Hepatic stellate cell (primary cell): ENCODE measurements around the gene TMEM164.
"Not testable (repeated sequence)": the region's sequence is repeated elsewhere in the genome, so short reads cannot be mapped to it uniquely, and the experiment has no call there.

Source experiments
- DNase-seq: peaks from one replicate; pipeline ENCODE4 v3.0.0; 2011; ENCODE audit warnings: low spot score

TMEM164 gene

DNA sequence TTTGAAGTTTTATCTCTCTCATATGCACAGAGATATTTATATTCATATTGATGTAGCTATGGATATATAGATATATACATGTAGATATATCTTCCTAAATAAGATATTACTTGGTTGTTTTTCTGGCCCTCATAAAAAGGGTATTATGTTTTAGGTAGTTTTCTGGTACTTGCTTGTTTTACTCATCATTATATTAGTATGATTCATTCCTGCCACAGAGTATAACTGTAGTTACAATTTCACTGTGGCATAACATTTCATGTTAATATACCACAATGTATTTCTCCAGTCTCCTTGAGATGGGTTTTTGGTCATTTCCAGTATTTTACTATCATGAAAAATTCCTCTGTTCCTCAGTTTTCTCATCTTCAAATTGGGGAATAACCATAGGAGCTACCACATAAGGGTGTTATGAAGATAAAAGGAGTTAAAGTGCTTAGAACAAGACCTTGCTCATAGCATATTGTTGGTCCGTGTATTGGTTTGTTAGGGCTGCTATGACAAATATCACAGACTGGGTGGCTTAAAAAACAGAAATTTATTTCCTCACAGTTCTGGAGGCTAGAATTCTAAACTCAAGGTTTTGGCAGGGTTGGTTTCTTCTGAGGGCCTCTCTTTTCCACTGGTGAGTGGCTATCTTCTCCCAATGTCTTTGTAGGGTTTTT lies 129.7 kb downstream of the TMEM164 start:
- no peak for DNase-seq

GRCh38 chrX:110133735-110134370 lies 130.9 kb downstream of the TMEM164 start:
- no peak for DNase-seq

- no peak for DNase-seq
Observed at GRCh38 chrX:110135618-110136017, 132.7 kb downstream of the TMEM164 start.

DNA sequence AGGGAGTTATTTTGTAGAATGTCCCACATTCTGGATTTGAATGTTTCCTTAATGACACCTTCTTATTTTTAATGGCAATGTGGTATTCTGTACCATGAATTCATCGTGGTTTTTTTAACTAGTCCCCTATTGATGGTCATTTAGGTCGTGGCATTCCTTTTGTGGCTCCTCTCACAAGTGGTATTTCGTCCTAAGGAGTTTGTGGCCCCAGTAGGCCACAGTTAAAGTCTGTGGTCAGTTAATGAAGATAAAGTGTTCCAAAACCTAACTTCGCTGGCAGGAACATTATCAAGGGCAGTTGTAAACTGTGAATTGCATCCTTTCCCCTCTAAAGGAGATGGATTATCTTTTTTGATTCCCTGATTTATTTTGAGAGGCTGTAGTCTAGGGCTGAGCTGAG lies 133.2 kb downstream of the TMEM164 start:
- DNase-seq = no peak

- DNase-seq = no peak
Observed at GRCh38 chrX:110138557-110138956, 135.6 kb downstream of the TMEM164 start.

- DNase-seq = no peak
Observed at GRCh38 chrX:110139172-110139571, 136.3 kb downstream of the TMEM164 start.

- DNase-seq = no peak
Observed at GRCh38 chrX:110142096-110142495, 139.2 kb downstream of the TMEM164 start.

DNA sequence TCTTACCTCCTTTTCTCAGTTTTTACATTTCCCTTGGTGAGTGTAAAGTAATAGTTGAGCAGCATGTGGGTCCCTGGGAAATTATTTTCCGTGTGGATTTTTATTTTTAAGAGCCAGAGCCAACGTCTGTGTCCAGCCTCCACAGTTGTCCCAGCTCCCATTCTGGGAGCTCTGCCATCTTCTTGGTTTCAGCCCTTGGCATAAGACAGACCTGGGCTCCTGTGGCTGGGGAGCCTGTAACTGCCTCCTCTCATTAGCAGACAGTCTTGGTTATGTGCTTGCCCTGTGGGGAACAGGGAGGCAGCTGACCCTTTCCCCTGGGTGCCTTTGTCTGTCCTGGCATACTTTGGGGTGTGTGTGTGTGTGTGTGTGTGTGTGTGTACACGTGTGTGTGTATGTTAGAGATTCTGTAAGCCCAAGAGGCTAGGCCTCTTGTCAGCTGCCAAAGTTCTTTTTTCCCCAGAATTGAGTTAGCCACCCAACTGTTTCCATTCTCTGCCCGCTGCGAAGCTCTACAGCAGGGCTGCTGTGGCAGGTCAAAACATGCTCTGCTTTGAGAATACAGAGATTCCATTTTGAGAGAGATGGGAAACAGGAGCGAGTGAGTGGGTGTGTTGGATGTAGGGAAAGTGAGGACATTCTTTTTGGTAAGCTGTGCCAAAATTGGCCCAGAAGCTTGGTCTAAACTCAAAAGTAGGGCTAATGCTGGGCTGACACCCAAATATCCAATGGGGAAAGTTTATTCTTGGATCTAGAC lies 140.7 kb downstream of the TMEM164 start:
- DNase-seq = no peak

DNA sequence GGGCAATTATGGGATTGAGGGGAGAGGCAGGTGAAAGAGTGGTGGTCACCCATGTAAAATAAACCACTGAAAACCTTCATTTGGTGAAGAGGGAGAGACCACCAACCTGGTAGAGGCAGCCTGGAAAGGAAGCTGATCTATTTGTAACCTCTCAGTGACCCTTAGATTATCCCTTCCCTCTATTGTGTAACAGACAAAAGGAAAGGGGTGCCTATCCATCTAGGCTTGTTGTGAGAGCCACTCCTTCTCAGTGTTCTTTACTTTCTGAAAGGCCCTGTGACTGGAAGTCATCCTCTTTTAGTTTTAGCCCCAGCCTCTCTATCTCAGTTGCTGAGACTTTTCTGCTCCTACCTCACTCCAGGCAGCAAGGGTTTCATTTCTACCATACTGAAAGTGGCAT lies 142.4 kb downstream of the TMEM164 start:
- DNase-seq = no peak

DNA sequence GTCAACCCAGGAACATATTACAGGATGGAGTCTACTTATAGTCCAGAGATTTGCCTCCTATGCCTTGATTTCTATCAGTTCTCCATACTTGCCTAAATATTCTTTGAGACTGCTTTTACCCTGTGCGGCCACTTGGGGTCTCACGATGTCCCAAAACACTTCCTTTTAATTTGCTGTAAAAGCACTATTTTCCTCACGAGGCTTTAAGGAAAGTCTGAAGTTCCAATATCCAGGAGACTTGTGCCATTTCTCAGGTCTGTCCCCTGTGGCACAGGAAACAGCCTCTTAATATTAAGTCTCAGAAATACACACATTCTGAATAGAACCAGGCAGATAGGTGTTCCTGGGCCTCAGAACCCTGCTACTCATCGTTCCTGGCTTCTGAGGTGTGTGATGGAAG lies 142.9 kb downstream of the TMEM164 start:
- DNase-seq = peak; percentile 15

GRCh38 chrX:110146521-110146920 lies 143.6 kb downstream of the TMEM164 start:
- DNase-seq = peak; percentile 36

GRCh38 chrX:110153244-110153643 lies 150.3 kb downstream of the TMEM164 start:
- no peak for DNase-seq

GRCh38 chrX:110153896-110154295 lies 151.0 kb downstream of the TMEM164 start:
- DNase-seq = no peak

DNA sequence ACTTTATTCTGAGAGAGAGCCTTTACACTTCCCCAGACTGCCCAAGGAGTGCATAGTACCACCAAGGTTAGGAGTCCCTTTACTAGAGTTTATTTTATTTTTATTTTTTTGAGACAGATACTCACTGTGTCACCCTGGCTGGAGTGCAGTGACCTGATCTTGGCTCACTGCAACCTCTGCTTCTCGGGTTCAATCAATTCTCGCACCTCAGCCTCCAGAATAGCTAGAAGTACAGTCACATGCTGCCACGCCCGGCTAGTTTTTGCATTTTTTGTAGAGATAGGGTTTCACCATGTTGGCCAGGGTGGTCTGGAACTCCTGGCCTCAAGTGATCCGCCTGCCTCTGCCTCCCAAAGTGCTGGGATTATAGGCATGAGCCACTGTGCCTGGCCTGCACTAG lies 151.4 kb downstream of the TMEM164 start:
- not testable (repeated sequence) for DNase-seq

GRCh38 chrX:110155759-110156158 lies 152.8 kb downstream of the TMEM164 start:
- no peak for DNase-seq

- DNase-seq = no peak
Observed at GRCh38 chrX:110156167-110156754, 153.3 kb downstream of the TMEM164 start.

- DNase-seq = no peak
Observed at GRCh38 chrX:110157444-110157843, 154.5 kb downstream of the TMEM164 start.

DNA sequence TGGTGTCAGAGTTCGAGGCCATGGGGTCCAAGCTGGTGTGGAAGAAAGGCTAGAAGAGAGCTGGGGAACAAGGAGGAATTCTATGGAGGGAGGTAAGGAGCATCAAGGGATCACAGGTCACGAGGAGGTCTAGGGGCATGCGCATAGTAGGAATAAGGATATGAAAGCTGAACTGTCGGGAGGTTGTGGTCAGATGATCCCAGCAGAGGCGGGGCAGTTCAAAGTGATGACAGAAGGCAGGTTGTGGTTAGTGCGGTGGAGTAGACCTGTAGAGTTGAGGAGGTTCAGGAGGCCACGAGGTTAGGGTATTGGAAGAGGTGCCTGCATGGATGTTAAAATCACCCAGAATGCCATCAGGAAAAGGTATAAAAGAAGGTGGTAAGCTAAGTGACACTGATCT lies 156.3 kb downstream of the TMEM164 start:
- no peak for DNase-seq

DNA sequence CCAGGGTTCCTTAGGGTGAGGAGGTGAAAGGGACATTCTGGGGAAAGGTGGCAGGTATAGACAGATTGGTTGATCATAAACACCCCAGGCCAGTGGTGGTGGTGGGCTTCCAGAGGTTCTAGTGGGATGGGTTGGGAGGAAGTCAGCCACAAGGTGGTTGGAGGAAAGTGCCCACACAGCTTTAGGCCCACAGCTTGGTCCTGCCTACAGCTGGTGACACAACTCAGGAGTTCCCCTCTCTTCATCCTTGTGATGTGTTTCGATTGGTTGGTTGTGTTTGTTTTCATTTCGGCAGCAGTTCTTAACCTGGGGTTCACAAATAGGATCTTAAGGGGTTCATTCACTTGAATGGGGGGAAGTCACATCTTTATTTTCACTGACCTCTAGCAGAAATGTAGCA lies 157.0 kb downstream of the TMEM164 start:
- DNase-seq = no peak

DNA sequence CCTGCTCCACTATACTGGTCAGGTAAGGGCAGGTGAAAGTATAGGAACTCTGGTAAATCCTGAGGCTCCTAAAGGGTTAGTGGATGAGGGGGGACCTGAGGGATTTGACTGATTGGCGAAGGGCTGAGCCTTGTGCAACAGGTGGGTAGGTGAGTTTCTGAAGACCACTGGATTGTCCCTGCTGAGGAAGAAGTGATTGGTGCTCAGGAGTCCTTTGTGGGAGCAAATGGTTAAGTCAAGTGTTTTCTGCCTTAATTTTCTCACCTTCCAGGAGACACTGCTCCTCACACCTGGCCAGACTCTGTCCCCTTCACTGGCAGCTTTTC lies 158.4 kb downstream of the TMEM164 start:
- DNase-seq = no peak

- DNase-seq = no peak
Observed at GRCh38 chrX:110162131-110162530, 159.2 kb downstream of the TMEM164 start.

- no peak for DNase-seq
Observed at GRCh38 chrX:110162867-110163266, 160.0 kb downstream of the TMEM164 start.

DNA sequence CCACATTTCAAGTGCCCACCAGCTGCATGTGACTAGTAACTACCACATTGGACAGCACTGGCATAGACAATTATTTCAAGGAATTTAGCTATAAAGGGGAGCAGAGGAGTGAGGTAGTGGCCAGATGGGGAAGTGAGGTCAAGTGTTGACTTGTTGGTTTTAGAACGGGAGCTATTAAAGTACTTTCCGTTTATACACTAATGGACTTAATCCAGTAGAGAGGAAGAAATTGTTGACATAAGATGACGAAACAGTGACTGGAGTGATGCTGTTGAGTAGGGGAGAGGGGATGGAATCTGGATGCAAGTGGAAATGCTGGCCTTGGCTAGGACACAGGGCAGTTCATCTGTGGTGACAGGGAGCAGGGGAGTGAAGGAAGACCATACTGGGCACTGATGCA lies 160.6 kb downstream of the TMEM164 start:
- DNase-seq = no peak
